Lung (tissue), 12 donors: ENCODE data around the gene FBP1. TPM values are rescaled to one million over a fixed set of nuclear protein-coding genes. Genes with fewer than 3 reads are reported as not detected.
"Not testable (repeated sequence)": the region's sequence is repeated elsewhere in the genome, so short reads cannot be mapped to it uniquely, and the experiment has no call there.

Experiments
- ATAC-seq: fragments of 200-7000 bp; cut with Tn5 transposase; one replicate; pipeline ENCODE4 v1.9.1; 2020; ENCODE audit warnings: moderate number of reproducible peaks; ENCODE audit not compliant: insufficient read depth, low FRiP score
- DNase-seq, 3 donors: peaks; one replicate each; pipeline ENCODE4 v3.0.0-alpha.2; 2013 to 2017
- H3K27ac ChIP-seq, 2 donors: one replicate each; pipeline ENCODE4 v1.5.1; 2013; ENCODE audit warnings: mild to moderate bottlenecking in 2 of 2, moderate library complexity in 2 of 2, control low read depth in 1 of 2, inconsistent platforms in 1 of 2, low read depth in 1 of 2, low read length in 1 of 2
- H3K27me3 ChIP-seq, 3 donors: one replicate each; pipeline ENCODE4 v1.5.1; 2013; ENCODE audit warnings: low read length in 2 of 3; ENCODE audit not compliant: control insufficient read depth in 3 of 3, insufficient read depth in 3 of 3
- H3K36me3 ChIP-seq, 4 donors: one replicate each; pipeline ENCODE4 v1.5.1; 2013; ENCODE audit warnings: low read length in 4 of 4, mild to moderate bottlenecking in 1 of 4, moderate library complexity in 1 of 4; ENCODE audit not compliant: control insufficient read depth in 4 of 4, insufficient read depth in 4 of 4
- H3K4me1 ChIP-seq, 5 donors: one replicate each; pipeline ENCODE4 v1.5.1; 2013; ENCODE audit warnings: low read length in 5 of 5, mild to moderate bottlenecking in 2 of 5, moderate library complexity in 1 of 5; ENCODE audit not compliant: control insufficient read depth in 5 of 5, insufficient read depth in 5 of 5
- H3K4me3 ChIP-seq: one replicate; pipeline ENCODE4 v1.5.1; 2013; ENCODE audit warnings: mild to moderate bottlenecking, control low read depth, moderate library complexity
- H3K9ac ChIP-seq, 2 donors: one replicate each; pipeline ENCODE4 v1.5.1; 2013; ENCODE audit warnings: low read length in 2 of 2, control low read depth in 1 of 2; ENCODE audit not compliant: insufficient read depth in 1 of 2
- H3K9me3 ChIP-seq, 4 donors: one replicate each; pipeline ENCODE4 v1.5.1; 2013; ENCODE audit warnings: low read length in 3 of 4, mild to moderate bottlenecking in 1 of 4, moderate library complexity in 1 of 4; ENCODE audit not compliant: control insufficient read depth in 4 of 4, insufficient read depth in 3 of 4
- WGBS, 2 donors: extraction: QIAGEN DNeasy Blood & Tissue Kit; methylation state at CpG; one replicate each; pipeline ENCODE4 v1.1.7; 2013; 5-methylcytosine and 5-hydroxymethylcytosine counted together
- polyA plus RNA-seq, 2 donors: library from polyadenylated mRNA; stranded (reverse); fragments of 200-250 nt; gene quantifications; one replicate each; pipeline ENCODE4 v1.2.1, GENCODE V29; 2013
- total RNA-seq, 2 donors: library from RNA; depleted of rRNA in 1 of 2; stranded (reverse); fragments of >200 nt in 1 of 2; gene quantifications; one replicate each; pipeline ENCODE4 v1.2.1, GENCODE V29; 2014 to 2021
- TF ChIP-seq, protein P1 (sequence below): IDR thresholded peaks from 2 replicates; pipeline ENCODE4 v1.5.1; 2012; ENCODE audit warnings: mild to moderate bottlenecking; ENCODE audit errors: control extremely low read depth, extremely low read depth
- donor health status: control.
- donor health status: control.
- donor health status: Bipolar disorder and iron deficiency.
- donor health status: healthy.
- donor health status: DM: yes; HTN: yes; CAD: no.

FBP1 gene
- total and polyA plus RNA-seq, 4 donors: 17.1 to 259 (median 154) TPM

DNA sequence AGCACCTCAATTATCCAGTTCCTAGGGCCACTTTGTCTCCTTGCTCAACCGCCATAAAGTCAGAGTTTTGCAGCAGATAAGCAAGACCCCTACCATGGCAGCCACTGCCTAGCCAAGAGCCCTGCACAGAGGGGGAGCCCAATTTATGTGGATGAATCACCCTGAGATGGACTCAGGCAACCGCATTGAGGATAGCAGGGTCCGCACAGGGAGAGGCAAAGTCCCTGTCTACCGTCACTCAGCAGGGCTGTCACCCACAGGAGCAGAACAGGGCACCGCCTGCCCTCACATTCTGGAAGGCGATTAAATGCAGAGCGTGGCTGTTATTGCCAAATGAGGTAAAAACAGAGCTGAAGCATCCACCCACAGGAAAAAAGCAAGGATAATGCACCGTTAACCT, 47.4 kb downstream of the FBP1 start:
- Histone ChIP-seq H3K4me1 (peaks cover 0 to 4% (median 0%) of the 10 kb centered on the region in 5 donors), H3K9me3 (peaks cover 0 to 3% (median 0%) of the 10 kb centered on the region in 4 donors), H3K36me3 (no peaks in the 10 kb centered on the region), H3K27ac (no peak overlapping the region), H3K4me3 (no peak overlapping the region), H3K9ac (no peak overlapping the region), H3K27me3 (no peaks in the 10 kb centered on the region)
- DNase-seq (no peak), ATAC-seq (no peak)
- TF ChIP-seq, protein P1, sequence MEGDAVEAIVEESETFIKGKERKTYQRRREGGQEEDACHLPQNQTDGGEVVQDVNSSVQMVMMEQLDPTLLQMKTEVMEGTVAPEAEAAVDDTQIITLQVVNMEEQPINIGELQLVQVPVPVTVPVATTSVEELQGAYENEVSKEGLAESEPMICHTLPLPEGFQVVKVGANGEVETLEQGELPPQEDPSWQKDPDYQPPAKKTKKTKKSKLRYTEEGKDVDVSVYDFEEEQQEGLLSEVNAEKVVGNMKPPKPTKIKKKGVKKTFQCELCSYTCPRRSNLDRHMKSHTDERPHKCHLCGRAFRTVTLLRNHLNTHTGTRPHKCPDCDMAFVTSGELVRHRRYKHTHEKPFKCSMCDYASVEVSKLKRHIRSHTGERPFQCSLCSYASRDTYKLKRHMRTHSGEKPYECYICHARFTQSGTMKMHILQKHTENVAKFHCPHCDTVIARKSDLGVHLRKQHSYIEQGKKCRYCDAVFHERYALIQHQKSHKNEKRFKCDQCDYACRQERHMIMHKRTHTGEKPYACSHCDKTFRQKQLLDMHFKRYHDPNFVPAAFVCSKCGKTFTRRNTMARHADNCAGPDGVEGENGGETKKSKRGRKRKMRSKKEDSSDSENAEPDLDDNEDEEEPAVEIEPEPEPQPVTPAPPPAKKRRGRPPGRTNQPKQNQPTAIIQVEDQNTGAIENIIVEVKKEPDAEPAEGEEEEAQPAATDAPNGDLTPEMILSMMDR: no peak
- WGBS, 2 donors: 91 to 93% methylated on average over 8 of the region's 8 CpGs

DNA sequence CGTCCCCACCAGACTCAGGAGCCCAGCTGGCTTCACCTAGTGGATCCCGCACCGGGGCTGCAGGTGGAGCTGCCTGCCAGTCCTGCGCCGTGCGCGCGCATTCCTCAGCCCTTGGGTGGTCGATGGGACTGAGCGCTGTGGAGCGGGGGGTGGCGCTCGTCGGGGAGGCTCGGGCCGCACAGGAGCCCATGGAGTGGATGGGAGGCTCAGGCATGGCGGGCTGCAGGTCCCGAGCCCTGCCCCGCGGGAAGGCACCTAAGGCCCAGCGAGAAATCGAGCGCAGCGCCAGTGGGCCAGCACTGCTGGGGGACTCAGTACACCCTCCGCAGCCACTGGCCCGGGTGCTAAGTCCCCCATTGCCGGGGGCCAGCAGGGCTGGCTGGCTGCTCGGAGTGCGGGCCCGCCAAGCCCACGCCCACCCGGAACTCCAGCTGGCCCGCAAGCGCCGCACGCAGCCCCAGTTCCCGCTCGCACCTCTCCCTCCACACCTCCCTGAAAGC, 48.2 kb downstream of the FBP1 start:
- not testable (repeated sequence) for H3K27ac ChIP-seq, DNase-seq, H3K4me3 ChIP-seq, H3K9me3 ChIP-seq, H3K27me3 ChIP-seq, H3K9ac ChIP-seq, H3K36me3 ChIP-seq, ATAC-seq, H3K4me1 ChIP-seq
- 62 to 76% methylated on average over 27 to 37 of the region's 38 CpGs for WGBS, 2 donors

DNA sequence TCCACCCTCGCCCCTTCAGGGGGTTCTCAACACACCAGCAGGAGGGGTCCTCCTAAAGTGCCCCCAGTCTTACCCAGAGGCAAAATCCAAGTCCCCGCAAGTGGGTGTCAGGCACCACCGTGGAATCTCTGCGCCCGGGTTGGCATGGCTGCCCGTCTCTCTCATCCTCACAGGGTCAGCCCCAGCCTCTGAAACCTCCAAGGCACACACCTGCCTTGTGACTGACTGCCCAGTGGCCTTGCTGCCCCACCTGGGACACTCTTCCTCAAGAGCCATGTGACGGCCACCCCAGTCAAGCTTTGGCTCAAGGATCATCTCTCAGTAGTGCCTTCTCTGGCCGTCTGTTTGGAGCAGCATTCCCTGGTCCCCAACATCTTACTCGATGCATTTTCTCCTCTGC, 50.6 kb downstream of the FBP1 start:
- 88 to 89% methylated on average over 9 of the region's 9 CpGs for WGBS, 2 donors
- no peak for ATAC-seq
- Histone ChIP-seq H3K4me3 (no peak overlapping the region), H3K9me3 (peaks cover 0 to 3% (median 0%) of the 10 kb centered on the region in 4 donors), H3K27me3 (no peaks in the 10 kb centered on the region), H3K27ac (no peak overlapping the region), H3K36me3 (no peaks in the 10 kb centered on the region), H3K9ac (no peak overlapping the region), H3K4me1 (peaks cover 0 to 10% (median 0%) of the 10 kb centered on the region in 5 donors)
- TF ChIP-seq, protein P1: no peak
- DNase-seq: no peak

DNA sequence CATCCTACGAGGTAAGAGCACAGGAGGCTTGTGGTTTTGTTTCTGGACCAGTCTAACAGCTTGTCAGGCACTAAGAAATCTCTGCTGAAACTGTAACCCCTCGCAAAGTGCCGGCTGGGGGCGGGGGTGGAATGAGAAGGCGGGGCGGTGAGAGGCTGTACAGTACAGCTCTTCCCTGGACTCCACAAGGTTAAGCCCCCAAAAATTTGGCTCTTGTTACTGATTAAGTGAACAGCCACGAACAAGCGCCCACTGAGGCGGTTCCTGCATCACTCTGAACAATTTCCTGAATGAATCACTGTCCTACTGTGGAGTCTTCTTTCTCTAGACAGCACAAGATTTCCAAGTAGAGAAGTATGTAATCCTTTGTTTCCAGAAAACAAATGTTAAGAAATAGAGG, 52.5 kb downstream of the FBP1 start:
- Histone ChIP-seq H3K36me3 (no peaks in the 10 kb centered on the region), H3K4me1 (peaks cover 0 to 10% (median 0%) of the 10 kb centered on the region in 5 donors), H3K9ac (no peak overlapping the region), H3K4me3 (no peak overlapping the region), H3K27ac (no peak overlapping the region), H3K9me3 (peaks cover 0 to 2% (median 0%) of the 10 kb centered on the region in 4 donors), H3K27me3 (no peaks in the 10 kb centered on the region)
- DNase-seq (peak; percentile 41 to 60 (median 59)), ATAC-seq (no peak)
- TF ChIP-seq, protein P1: no peak
- 48 to 64% methylated on average over 9 of the region's 9 CpGs for WGBS, 2 donors
